Measurements from ENCODE around the gene KIRREL3. TPM values are rescaled to one million over a fixed set of nuclear protein-coding genes. Genes with fewer than 3 reads are reported as not detected.

KIRREL3 gene
- total RNA-seq, 1 experiment from 2014 or later, result 0.28 TPM

DNA sequence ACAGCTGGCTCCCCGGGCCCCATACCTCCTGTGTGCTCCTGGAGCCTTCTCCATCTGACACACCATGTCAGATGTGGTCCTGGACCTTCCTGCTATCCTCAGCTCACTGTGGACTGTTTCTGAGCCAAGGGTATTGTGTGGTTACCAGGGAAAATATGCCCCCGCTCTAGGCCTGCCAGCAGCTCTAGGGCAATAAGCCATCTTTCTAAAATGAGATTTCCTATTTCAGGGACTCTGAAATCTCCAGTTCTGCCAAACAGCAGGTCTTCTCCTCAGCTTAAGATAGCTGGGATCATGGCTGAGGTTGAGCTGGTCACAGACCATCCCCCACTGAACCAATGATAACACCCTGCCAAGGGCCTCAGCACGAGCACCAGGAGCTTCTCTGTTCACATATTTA lies 417.5 kb downstream of the KIRREL3 start:
- no peak for DNase-seq (ENCODE audit: low spot score)

DNA sequence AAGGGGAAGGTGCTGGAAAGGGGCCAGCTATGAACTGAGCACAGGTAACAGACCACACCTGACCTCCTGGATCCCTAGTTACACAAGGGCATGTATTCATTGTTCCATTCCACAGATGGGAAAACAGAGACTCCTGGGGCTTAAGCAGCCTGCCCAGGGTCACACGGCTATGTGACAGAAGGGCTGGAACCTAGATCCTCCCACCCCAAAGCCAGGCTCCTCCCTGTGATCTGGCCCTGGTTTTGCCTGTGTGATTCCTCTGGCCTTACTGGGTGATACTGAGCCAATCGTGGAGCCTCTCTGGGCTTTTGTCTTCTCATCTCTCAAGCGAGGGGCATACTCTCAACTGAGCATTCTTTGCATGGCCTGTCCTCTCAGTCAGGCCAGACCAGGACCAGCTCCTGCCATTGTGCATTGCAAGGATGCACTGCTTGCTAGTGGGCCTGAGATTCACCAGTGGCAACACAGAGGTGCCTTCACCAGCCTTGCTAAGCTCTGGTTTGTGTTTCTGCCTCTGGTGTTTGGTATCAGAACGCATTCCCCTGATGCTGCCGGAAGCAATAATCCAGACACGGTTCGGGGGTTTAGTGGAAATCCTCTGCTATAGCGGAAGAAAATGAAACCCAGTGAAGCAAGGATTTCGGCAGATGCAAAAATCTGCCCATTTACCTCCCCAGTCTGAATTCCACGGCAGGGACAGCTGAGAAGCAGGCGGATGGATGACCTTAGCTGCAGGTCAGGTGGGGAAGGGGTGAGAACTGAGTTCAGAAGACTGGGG lies 418.5 kb downstream of the KIRREL3 start:
- no peak for DNase-seq (ENCODE audit: low spot score)

DNA sequence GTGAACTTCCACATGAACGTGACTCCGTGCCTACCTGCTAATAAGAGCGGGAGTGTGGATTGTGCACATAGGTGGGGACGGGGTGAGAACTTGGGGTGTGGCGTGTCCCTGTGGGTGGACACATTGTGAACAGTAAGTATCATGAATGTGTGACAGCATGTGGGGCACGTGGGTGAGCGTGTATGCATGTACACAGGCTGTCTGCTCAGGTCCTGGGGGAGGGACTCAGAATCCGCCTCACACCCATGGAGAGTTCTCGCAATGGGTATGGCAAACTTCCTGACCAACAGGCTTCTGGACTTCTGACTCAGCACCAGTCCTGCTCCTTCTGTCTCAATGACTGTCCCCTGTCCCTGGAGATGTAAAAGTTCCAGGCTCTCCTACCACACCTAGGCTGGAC lies 422.1 kb downstream of the KIRREL3 start:
- no peak for DNase-seq (ENCODE audit: low spot score)

DNA sequence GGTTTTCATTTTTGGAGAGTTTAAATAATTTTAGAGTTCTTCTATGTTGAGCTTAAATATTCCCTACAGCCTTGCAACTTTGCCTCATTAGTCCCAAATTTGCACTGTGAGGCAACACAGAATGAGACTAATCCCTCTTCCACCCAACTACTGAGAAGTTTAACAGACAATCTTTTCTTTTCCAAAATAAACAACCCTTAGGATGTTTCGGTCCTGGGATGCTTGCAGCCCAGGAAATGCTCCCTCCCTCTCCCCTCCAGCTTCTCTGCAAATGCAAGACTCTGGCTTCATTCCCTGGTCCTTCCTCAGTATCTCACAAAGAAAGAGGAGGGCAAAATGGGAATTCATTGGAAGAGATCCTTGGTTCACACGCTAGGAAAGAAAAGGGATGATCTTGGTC lies 422.5 kb downstream of the KIRREL3 start:
- DNase-seq (ENCODE audit: low spot score), result no peak

DNA sequence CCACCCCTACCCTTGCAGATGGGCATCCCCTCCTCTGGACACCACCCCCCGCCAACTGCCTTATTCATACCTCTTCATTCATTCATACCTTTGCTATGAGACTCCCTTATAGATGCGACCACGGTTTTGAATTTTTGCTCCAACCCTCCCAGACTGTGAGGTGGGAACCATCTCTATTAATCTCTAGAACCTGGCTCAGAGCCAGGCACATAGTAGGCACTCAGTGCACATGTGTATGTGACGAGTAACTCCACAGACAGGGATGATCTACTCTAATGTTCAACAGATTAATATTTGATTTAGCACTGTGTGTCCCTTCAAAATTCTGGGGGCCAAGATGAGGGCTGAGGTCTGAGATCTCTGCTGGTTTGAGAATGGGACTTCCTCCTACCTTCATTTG lies 424.7 kb downstream of the KIRREL3 start:
- DNase-seq (ENCODE audit: low spot score), result no peak

DNA sequence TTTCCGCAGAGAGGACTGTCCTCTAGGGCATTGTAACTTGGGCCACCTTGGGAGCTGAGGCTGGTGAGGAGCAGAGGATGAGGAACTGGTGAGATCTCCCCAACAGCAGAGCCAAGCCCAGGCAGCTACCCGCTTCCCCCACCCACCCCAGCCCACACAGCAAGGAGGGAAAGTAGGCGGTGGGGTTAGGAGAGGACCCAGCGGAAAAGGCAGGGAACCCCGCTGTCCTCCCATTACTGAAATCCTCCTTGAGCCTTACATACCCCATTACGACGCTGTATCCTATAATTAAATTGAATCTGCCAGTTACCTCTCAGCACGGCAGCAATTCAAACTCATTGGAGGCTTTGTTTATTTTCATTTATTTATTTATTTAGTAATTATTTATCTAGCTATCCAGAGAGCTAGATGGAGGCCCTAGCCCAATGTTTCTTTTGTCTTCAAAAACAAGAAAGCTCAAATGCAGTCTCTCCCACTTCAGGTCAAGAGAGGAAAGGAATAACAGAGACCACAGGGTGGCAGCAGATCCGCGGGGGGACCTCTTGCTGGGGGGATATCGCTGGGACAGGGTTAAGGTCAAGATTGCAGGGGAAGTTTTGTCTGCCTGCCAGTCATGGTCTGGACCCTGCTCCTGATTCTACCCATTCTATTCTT lies 427.1 kb downstream of the KIRREL3 start:
- no peak for DNase-seq (ENCODE audit: low spot score)

DNA sequence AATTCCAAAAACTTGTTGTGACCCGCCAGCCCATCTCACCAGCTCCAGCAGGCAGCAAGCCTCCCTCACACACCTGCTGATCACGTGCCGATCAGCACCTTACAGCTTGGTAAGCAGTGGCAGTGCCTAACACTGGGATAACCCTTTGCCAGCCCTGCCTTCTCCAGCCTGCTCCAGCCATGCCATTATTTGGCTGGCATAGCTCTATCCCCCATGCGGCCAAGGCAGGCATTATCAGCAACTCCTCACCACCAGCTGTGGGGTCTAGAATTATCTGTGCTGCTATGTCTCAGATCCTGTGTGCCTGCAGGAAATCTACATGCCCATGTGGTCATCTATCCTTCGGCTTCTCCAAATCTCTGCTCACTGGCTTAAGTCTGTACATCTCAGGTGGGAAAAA lies 430.1 kb downstream of the KIRREL3 start:
- peak; percentile 42 for DNase-seq (ENCODE audit: low spot score)

DNA sequence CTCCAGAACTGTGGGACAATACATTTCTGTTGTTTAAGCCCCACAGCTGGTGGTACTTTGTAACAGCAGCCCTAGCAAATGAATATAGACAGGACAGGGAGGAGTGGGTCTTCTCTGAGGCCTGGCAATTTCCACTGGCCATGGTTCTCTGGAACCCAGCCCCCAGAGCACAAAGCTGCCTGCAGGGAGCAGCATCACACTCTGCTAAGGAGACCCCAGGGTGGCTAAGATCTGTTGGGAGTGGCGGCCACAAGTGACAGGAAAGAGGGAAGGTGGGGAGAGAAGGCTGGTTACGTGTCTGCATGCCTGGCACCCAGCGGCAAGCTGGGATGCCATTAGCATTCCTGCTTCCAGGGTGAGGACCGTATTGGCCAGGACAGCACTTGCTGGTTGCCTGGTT lies 433.2 kb downstream of the KIRREL3 start:
- no peak for DNase-seq (ENCODE audit: low spot score)

DNA sequence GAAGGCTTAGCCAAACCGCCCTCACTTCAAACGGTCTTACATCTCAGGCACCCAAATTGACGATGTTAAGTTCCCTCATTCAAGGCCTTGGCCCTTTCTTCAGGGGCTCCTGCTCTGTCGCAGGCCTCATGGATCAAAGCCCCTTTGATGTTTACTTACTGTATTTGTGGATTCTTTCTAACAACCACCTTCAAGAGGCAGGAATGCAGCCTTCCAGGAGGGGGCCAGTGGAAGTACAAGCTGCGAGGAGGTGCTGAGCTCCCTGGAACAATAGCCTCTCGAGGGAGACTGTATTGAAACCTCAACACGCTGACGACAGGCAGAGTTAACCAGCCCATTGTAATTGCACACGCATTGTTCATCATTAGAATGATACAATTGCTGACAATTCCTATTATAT lies 436.0 kb downstream of the KIRREL3 start:
- no peak for DNase-seq (ENCODE audit: low spot score)

DNA sequence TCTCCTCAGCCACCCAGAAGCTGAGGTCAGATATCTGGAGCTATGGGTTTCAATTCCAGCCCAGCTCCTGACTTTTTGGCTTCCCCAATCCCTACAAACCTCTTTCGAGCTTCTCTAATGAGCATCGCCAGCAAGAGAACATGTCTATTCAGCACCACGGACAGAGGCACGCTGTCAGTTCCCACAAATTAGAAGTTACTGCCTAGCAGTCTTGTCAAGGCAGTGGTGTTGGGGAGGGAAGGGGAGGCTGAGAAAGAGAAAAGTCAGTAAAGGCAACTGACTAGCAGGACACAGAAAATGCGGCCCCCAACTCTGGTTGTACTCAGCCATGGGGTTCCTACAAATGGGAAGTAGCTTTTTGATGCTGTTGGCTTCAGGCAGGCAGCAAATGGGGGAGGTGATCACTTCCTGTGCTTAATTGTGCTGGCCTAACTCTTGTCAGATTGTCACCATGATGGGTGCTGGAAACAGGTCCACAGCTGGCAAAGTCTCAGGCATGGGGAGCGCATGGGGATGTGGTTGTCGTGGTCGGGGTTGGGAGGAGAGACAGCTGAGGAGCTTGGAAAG lies 439.2 kb downstream of the KIRREL3 start:
- peak; percentile 74 for DNase-seq (ENCODE audit: low spot score)

DNA sequence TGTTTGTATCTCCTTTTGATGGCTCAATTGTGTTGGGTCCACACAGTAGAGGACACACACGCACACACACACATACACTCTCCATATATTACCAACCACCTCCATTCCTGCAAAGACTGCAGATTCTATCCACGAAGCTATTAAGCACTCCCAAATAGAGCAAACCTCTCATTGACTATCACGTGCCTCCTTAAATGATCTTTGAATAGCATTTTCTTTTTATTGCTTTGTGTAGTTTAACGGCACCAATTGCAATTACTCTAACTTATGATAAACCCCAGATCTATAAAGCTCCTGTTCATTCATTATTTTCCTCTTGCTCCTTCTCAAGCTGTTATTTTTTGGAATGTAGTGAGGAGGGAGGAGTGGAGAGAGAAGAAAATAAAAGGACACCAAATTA lies 440.3 kb downstream of the KIRREL3 start:
- no peak for DNase-seq (ENCODE audit: low spot score)

DNA sequence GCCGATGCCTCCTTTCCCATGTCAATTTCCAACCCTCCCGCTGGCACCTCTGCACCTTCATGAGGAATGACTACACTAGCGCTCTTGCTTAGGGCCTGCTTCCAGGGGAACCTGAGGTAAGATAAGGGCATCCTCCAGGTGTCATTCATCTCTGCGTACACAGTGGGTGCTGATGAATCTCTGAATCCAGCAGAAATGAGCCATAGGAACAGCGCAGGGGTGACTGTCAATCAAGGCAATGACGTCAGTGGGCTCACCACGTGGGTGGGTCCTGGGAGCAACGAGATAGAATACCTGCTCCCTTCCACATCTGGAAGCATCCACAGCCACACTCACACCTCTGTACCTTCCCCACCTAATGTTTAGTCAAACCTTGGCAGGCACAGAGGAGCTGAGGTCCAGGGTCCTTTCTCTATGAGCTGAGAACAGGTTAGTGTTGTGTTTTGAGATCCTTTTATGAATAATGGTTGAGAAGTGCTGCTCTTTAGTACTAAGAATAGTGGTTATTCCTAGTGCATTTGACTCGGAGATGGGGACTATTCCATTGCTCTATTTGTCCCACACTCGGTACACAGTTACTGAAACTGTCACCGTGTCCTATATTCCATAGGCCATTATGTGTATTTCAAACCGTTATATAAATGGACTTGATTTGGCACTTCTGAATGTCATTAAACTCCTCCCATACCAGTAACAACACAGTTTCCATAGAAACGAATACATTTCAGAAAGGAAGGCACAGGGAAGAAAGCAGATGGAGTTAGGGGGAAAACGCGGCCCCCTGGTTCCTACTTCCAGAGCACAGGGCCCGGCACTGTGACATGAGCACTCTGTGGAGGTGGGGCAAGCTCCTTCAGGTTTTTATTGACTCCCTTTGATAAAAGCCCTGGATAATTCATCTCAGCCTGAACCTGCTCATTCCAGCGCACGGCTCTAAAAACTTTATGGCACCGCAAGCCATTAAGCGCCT lies 451.7 kb downstream of the KIRREL3 start:
- DNase-seq (ENCODE audit: low spot score), result no peak

DNA sequence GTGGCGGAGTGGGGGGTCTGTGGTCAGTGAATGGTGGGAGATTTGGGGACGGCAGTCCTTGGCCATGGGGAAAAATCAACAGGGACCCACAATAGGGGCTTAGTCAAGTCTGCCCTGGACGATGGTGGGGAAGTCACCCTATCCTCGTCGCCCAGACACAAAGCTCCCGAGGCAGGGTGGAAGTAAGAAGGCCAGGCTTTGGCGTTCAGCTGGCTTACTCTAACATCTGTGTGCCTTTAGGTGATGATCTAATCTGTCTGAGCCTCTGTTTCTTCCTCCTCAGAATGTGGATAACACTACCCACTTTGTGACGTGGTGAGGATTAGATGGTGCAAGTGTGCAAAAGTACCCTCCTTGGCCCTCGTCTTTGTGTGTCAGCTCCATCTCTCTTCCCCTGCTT lies 452.9 kb downstream of the KIRREL3 start:
- no peak for DNase-seq (ENCODE audit: low spot score)

DNA sequence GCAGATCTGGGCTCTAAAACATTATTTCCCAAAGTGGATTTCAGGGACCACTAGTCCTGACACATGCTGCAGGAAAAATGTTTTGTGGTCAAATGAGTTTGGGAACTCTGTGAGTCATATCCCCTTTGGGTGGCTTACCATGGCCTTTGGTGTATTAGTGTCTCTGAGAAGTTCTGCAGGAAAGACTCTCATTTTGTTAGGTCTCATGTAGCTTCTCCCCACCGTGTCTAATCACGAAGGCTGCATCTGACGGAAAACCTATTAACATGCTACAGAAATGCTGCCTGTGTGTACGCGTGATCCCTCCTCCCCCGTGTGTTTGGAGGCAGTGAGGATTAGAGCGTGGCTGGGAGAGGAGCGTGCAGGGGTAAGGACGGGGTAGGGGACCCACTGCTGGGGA lies 453.4 kb downstream of the KIRREL3 start:
- no peak for DNase-seq (ENCODE audit: low spot score)

DNA sequence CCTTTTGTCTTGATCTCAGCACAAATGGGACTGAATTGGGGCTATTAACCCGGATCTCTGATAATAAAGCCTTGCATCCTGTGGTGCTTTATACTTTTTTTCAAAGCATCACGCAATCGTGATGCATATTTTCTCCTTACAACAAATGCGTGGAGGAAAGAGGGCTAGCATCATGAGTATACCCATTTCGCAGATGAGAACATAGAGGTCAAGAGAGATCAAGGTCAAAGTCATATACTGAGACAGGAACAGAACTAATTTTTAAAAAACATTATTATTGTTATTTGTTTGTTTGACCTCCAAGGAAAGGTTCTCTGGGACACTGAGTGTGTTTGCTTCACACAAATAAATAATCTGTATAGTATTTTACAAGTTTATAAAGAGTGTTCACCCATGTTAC lies 453.9 kb downstream of the KIRREL3 start:
- DNase-seq (ENCODE audit: low spot score), result no peak

DNA sequence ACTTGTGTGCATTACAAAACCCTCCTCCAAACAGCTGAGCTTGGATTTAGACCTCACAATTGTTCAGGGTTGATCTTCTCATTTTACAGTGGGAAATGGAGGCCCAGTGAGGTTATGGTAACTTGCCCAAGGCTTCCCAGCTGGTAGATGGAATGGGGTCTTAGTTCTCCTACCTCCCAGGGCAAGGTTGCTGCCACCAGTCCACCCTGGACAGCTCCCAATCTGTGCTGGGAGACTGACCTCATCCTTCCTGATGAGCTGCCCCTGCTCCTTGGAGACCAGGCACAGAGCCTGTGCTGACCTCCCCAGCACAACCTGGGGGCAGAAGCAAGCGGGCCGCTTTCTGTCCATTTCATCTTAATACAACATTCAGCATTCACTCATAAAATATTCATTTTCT lies 454.4 kb downstream of the KIRREL3 start:
- DNase-seq (ENCODE audit: low spot score), result no peak

DNA sequence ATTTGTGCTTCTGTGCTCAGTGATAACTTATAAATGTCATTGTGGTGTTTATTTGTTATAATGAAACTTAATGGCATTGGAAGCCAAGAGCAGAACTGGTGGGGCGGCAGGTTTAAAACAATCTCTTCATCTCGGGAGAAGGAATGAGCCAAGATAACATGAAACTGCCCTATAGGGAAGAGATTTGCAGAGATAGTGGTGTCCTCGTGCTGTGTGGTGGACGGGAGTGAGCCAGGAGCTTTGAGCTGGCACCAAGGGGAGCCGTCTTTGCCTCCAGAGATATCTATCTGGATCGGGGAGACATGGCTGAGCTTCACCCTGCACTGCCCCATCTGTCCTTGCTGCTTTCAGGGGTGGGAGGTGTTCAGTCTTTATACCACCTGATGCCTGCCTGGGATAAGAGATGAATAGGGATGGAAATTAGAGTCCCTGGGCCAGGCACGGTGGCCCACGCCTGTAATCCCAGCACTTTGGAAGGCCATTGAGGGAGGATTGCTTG lies 455.5 kb downstream of the KIRREL3 start:
- DNase-seq (ENCODE audit: low spot score), result no peak

DNA sequence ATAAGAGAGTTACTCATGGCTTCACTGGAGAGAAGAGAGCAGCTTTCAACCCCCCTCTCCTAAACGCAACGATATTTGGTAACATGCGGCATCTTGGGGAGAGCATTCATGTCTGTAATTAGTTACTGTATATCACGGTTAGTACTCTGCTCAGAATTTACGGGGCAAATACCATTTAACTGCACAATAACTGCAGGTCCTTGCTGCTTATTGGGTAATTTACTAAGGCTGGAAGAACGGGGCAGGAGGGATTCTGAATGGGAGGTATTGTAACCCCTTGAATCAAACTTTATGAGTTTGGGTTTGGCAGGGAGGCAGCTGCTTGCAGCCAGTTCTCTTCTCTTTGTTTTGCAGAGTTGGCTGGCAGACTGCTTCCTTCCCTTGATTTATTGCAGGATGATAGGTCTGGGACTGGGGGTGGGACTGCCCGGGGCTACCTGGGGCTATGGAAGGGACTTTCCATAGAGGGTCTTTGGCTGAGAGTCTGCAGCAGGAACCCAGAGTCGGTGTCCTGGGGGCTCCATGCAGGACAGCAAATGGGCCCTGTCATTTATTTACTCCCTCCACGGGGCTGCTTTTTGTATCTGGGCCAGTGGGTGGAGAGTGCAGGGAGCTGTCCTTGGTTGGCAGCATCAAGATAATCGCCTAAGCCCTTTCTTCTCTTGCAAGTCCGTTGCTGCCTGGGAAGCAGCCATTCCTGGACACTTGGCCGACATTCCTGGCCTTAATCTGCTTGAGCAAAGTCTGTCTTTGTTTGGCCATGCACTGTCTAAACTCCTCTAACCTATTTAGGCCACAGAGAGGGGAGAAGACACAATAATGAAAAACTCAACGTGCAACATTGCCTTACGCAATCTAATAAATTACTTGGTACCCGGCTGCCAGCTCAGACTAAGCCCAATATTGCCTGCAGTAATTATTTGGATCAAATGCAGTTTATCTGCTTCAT lies 456.2 kb downstream of the KIRREL3 start:
- no peak for DNase-seq (ENCODE audit: low spot score)

DNA sequence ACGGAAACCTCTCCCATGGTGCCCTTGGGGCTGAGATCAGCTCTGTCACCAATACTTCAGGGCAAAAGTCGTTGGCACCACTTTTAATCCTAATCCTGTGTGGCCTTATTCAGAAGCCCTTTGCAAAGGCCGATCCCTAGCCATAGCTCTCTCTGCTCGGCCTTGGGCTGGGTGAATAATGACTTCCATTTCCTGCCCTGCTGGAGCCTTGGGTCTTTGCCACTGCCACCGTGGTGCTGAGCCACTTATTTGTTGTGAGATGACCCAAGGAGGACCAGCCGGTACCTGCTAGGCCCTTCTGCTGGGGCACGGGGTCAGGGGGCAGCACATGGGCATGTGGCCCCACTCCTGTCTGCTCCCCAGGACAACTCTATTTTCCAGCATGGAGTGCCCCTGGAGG lies 456.9 kb downstream of the KIRREL3 start:
- no peak for DNase-seq (ENCODE audit: low spot score)

DNA sequence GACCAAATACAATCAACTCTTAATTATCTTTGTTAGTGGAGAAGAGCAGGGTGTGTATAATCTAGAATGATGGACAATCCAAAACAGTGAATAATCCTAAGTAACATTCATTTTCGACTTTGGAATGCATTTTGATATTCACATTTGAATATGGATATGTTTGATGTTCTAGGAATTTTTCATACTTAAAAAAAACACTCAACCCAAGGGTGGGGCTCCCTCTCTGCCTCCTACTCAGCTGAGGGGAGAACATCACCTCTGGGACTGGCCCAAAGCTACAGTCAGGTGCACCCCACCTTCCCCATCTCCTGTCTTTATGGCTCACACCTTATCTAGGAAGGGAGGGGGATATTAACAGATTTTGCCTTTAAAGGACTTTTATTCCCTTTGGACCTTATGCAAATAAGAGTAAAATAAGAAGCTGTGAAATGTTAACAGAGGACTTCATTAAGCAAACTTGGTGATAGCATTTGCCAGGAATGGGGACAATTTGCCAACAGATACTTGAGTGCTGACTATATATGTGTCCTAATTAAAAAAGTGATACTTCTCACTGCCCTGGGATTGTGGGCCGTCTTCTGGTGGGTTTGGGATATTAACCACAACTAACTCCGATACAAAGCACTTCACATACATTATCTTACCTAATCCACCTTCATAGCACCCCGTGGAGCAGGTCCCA lies 458.1 kb downstream of the KIRREL3 start:
- no peak for DNase-seq (ENCODE audit: low spot score)
